ENCODE measurements around the gene BOK.

Gene BOK

GRCh38 chr2:241612156-241613016, 53.8 kb downstream of the BOK start:
- peak overlapping the region in 1 of 2 donors; percentile 5 for H3K27ac ChIP-seq
- DNase-seq (ENCODE audit: low spot score) = no peak
- TF ChIP-seq, protein P1, sequence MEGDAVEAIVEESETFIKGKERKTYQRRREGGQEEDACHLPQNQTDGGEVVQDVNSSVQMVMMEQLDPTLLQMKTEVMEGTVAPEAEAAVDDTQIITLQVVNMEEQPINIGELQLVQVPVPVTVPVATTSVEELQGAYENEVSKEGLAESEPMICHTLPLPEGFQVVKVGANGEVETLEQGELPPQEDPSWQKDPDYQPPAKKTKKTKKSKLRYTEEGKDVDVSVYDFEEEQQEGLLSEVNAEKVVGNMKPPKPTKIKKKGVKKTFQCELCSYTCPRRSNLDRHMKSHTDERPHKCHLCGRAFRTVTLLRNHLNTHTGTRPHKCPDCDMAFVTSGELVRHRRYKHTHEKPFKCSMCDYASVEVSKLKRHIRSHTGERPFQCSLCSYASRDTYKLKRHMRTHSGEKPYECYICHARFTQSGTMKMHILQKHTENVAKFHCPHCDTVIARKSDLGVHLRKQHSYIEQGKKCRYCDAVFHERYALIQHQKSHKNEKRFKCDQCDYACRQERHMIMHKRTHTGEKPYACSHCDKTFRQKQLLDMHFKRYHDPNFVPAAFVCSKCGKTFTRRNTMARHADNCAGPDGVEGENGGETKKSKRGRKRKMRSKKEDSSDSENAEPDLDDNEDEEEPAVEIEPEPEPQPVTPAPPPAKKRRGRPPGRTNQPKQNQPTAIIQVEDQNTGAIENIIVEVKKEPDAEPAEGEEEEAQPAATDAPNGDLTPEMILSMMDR (IDR thresholded peaks at IDR 0.05) = no peak
- no peak overlapping the region for H3K4me3 ChIP-seq

DNA sequence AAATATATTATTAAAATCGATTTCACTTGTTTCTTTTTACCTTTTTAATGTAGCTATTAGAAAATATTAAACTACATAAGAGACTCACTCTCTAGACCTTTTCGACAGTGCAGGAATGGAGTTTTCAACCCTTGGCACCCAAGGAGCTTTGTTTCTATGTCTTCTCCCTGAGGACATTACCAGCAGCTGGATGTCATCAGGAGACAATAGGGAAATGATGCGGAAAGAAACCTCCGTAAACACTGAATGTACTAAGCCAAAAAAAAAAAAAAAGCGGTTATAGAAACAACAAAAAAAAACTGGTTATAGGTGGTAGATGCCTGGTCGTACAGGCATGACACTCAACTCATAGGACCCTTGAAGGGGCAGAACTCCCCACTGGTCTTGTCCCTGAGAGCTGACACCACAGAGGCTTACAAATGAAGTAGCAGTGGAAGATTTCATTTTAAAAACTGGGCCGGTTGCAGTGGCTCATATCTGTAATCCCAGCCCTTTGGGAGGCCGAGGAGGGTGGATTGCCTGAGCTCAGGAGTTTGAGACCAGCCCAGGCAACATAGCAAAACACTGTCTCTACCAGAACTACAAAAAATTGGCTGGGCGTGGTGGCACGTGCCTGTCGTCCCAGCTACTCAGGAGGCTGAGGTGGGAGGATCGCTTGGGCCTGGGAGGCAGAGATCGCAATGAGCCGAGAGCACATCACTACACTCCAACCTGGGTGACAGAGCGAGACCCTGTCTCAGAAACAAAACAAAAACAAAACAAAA, 54.7 kb downstream of the BOK start:
- no peak overlapping the region for H3K27ac ChIP-seq
- TF ChIP-seq, protein P1 (IDR thresholded peaks at IDR 0.05) = no peak
- no peak overlapping the region for H3K4me3 ChIP-seq
- DNase-seq (ENCODE audit: low spot score) = no peak

- H3K27ac ChIP-seq = no peak overlapping the region
- no peak for DNase-seq (ENCODE audit: low spot score)
These were observed 56.5 kb downstream of the BOK start for GRCh38 chr2:241615041-241615440.

GRCh38 chr2:241615522-241616052, 57.0 kb downstream of the BOK start:
- no peak for DNase-seq (ENCODE audit: low spot score)
- Histone ChIP-seq H3K27ac (no peak overlapping the region), H3K4me3 (no peak overlapping the region)
- TF ChIP-seq, protein P1 (IDR thresholded peaks at IDR 0.05) = no peak

More at GRCh38 chr2:241615041-241615440, 56.5 kb downstream of the BOK start:
- TF ChIP-seq, protein P1 (IDR thresholded peaks at IDR 0.05) = no peak
- no peak overlapping the region for H3K4me3 ChIP-seq

DNA sequence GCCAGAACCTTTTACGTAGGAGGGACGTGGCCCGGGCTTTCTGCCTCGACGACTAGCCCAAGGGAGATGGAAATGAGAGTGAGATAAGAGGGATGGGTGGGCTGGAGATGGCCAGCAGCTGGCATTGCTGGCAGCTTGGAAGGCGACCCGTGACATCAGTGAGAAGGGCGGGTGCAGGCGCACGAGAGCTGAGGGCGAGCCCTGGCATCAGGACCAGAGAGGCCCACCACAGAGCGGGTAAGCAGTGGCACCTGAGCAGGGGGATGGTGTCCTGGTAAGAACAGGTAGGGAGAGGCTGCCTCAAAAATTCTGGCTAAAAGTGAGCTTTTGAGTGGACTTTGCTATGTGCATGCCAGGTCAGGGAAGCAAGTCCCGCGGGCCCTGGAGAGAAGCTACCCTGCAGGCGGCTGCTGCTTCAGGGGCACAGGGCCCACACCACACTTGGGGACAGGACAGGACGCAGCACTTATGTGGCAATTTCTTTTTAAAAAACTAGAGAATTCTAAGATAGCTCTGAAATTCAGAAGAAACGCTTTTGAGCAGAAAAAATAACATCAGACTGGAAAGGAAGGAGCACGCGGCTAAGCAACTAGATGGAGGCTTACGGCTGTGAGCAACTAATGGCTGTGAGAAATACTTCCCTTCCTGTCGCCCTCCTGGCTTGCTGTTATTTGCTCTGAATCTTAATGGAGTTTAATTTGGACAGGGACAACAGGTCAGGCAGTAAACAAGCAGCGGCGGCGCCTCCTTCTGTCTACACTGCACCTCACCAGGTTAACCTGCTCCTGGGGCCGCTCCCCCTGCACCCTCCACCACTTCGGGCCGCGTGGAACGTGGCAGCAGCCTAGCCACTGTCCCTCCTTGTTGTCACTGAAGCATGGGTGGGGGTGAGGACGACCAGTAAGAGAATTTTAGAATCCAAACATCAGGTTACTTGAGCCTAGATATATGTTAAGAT, 57.9 kb downstream of the BOK start:
- TF ChIP-seq, protein P1 (IDR thresholded peaks at IDR 0.05) = no peak
- DNase-seq (ENCODE audit: low spot score) = no peak
- no peak overlapping the region for H3K4me3 ChIP-seq
- no peak overlapping the region for H3K27ac ChIP-seq

GRCh38 chr2:241617431-241618154, 59.0 kb downstream of the BOK start:
- TF ChIP-seq, protein P1 (IDR thresholded peaks at IDR 0.05) = no peak
- DNase-seq (ENCODE audit: low spot score) = no peak
- Histone ChIP-seq H3K27ac (peak overlapping the region in 1 of 2 donors; percentile 7), H3K4me3 (peak overlapping the region; percentile 2)

Measured in coronary artery (tissue), 2 donors.